Pancreas (tissue), 10 donors: ENCODE measurements around the gene ARHGAP22. TPM values are rescaled to one million over a fixed set of nuclear protein-coding genes. Genes with fewer than 3 reads are reported as not detected.

ENCODE experiments used
- ATAC-seq, 4 donors: fragments of 200-7000 bp; cut with Tn5 transposase; one replicate each; pipeline versions ENCODE4 v1.8.0 to v1.9.1; 2020; ENCODE audit warnings: mild to moderate bottlenecking in 4 of 4, moderate library complexity in 4 of 4
- DNase-seq, 6 donors: peaks; one replicate each; pipeline ENCODE4 v3.0.0-alpha.2; 2020
- FAIRE-seq: peaks from 2 replicates; lab custom pipeline; 2012; peaks lifted over from hg19 to GRCh38; lab: Jason Lieb, UNC
- H3K27ac ChIP-seq, 4 donors: fragments of 200-600 bp; sonication (generic); 1 replicate in 3 of 4; 2 replicates in 1 of 4; pipeline versions ENCODE4 v1.5.0 to v1.8.0; 2020
- H3K27me3 ChIP-seq, 4 donors: fragments of 200-600 bp; one replicate each; pipeline ENCODE4 v1.8.0; 2021
- H3K36me3 ChIP-seq, 3 donors: fragments of 200-600 bp; sonication (generic) in 1 of 3; one replicate each; pipeline versions ENCODE4 v1.5.0 to v1.8.0; 2020 to 2021
- H3K4me1 ChIP-seq, 3 donors: fragments of 200-600 bp; one replicate each; pipeline ENCODE4 v1.8.0; 2021
- H3K4me3 ChIP-seq, 4 donors: fragments of 200-600 bp; sonication (generic) in 2 of 4; one replicate each; pipeline versions ENCODE4 v1.5.0 to v1.8.0; 2020 to 2021
- H3K9me3 ChIP-seq, 4 donors: fragments of 200-600 bp; one replicate each; pipeline ENCODE4 v1.8.0; 2021
- whole genome bisulfite sequencing, 2 donors: extraction: QIAGEN DNeasy Blood & Tissue Kit; methylation state at CpG; one replicate each; pipeline ENCODE4 v1.1.7; 2013; 5-methylcytosine and 5-hydroxymethylcytosine counted together
- intact Hi-C, 3 donors: fragments of 100-400 bp; cut with DNase I; formaldehyde crosslinking; loops; one replicate each; pipeline versions ENCODE4 v1.11.1 to v1.14.2; 2022
- polyA plus RNA-seq, 2 donors: library from polyadenylated mRNA; stranded (reverse); fragments of 200-250 nt; gene quantifications; one replicate each; pipeline ENCODE4 v1.2.3, GENCODE V29; 2013
- total RNA-seq, 6 donors: library from RNA; stranded (reverse); fragmentation: NEBNext Ultra II Directional in 4 of 6; extraction: Animal tissue kit (Norgen Biotek cat#: 25700) in 4 of 6; gene quantifications; one replicate each; pipeline versions ENCODE4 v1.2.1 to v1.2.4, GENCODE V29; 2021 to 2023
- TF ChIP-seq, protein P1 (sequence below), 4 donors: fragments of 200-600 bp; sonication (generic) in 3 of 4; IDR thresholded peaks; one replicate each; pipeline versions ENCODE4 v1.5.0 to v1.8.0; 2021; ENCODE audit warnings: antibody characterized with exemption in 4 of 4
- donor health status: healthy with polysubstance abuse.
- donor health status: DM: no; HTN: no; CAD: no; lungs with moderate emphysema.
- donor health status: DM: no; HTN: no; CAD: no.
- donor health status: control.
- donor health status: control.
- donor health status: Bipolar disorder and iron deficiency.
- donor health status: DM: yes; HTN: yes; CAD: no.
- donor health status: DM: no; HTN: no; CAD: no.
- donor health status: DM: no; HTN: no; CAD: no.
- donor health status: DM: yes; HTN: yes; CAD: no.

ARHGAP22 gene, protein sequence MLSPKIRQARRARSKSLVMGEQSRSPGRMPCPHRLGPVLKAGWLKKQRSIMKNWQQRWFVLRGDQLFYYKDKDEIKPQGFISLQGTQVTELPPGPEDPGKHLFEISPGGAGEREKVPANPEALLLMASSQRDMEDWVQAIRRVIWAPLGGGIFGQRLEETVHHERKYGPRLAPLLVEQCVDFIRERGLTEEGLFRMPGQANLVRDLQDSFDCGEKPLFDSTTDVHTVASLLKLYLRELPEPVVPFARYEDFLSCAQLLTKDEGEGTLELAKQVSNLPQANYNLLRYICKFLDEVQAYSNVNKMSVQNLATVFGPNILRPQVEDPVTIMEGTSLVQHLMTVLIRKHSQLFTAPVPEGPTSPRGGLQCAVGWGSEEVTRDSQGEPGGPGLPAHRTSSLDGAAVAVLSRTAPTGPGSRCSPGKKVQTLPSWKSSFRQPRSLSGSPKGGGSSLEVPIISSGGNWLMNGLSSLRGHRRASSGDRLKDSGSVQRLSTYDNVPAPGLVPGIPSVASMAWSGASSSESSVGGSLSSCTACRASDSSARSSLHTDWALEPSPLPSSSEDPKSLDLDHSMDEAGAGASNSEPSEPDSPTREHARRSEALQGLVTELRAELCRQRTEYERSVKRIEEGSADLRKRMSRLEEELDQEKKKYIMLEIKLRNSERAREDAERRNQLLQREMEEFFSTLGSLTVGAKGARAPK
- total RNA-seq (1 to 10 TPM; 1.1 to 6.0 (median 1.8) TPM), polyA plus RNA-seq (1 to 10 TPM; 1.8 to 2.3 TPM)

DNA sequence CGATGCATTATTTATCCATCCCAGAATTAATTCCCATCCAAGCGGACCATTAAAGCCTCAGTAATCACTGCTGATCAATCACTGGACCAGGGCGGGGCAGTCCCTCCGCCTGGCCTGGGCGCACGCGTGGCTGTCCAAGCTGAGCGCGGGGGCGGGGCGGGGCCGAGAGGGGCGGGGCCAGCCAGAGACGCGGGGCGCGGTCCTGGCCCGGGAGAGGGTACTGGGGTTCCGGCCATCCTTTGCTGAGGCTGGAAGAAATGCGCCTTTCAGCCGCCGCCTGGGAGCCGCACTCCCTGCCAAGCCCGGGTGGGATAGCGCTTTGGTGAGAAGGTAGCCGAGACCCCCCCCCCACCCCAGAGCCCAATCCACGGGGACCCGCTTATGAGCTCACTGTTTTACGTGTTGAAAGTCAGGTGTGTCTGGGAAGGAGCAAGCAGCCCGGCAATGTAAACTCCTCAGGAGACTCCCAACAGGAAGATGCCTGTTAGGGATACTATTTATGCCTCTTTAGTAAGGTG is at the start of gene ARHGAP22:
TSS of gene ARHGAP22 (minus strand) at position 83 of the 518 bp plus-strand sequence. CDS start 277 bp downstream, outside the sequence.
- DNase-seq, result peak in 2 of 6 donors; percentile 41 to 73
- Histone ChIP-seq H3K4me3 (peak within 1 kb of the TSS in 3 of 4 donors; percentile 16 to 41 (median 21)), H3K36me3 (no peaks in the 10 kb centered on the region), H3K27me3 (peaks cover 0 to 8% (median 2%) of the 10 kb centered on the region in 4 donors), H3K4me1 (peaks cover 0 to 3% (median 0%) of the 10 kb centered on the region in 3 donors), H3K9me3 (no peaks in the 10 kb centered on the region), H3K27ac (no peak within 1 kb of the TSS)
- no peak for FAIRE-seq
- WGBS, 2 donors, result 2% methylated on average over 30 of the region's 30 CpGs
- peak; percentile 60 to 85 (median 80) for ATAC-seq
- TF ChIP-seq, protein P1, sequence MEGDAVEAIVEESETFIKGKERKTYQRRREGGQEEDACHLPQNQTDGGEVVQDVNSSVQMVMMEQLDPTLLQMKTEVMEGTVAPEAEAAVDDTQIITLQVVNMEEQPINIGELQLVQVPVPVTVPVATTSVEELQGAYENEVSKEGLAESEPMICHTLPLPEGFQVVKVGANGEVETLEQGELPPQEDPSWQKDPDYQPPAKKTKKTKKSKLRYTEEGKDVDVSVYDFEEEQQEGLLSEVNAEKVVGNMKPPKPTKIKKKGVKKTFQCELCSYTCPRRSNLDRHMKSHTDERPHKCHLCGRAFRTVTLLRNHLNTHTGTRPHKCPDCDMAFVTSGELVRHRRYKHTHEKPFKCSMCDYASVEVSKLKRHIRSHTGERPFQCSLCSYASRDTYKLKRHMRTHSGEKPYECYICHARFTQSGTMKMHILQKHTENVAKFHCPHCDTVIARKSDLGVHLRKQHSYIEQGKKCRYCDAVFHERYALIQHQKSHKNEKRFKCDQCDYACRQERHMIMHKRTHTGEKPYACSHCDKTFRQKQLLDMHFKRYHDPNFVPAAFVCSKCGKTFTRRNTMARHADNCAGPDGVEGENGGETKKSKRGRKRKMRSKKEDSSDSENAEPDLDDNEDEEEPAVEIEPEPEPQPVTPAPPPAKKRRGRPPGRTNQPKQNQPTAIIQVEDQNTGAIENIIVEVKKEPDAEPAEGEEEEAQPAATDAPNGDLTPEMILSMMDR (IDR thresholded peaks at IDR 0.05), result no peak
- intact Hi-C loops, result loop anchor here in 1 of 3 donors (10.0 kb wide), 1 partner anchor 50 kb away; no protein-coding TSS in a partner anchor

DNA sequence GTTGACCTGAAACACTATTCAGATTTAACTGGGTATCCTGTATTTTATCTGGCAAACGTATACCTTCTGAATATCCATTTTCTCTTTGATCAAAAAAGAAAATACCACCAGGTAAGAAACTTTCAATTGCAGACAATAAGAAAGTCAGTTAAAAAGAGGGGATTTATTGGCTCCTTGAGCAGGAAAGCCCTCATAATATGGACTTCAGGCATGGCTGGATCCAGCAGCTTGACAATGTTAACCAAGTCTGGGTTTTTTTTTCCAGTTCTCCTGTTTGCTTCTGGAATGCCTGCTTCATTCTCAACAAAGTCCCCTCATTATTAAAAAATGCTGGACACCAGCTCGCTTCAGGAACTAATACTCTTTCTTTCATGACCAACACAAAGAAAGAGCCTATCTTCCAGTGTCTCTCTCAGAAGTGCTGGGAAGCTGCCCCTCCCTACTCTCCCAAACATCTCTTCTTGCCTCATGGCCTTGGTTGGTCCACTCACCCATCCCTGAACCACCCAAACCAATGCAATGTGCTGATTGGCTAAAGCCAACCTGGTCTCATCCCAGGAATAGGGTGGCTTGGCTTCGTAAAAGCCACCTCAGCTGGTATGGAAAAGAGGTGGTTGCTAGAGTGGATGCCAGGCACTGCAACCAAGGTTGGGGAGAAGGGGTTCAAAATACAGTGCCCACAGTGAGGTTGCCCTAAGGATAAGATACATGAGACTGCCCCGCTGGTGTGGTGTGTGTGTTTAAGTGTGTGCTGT is 49.2 kb upstream of the ARHGAP22 start:
- no peaks in the 10 kb centered on the region for H3K4me1 ChIP-seq
- no peaks in the 10 kb centered on the region for H3K27me3 ChIP-seq
- intact Hi-C loops, result loop anchor here in 2 of 3 donors (10.0 kb wide), 3 partner anchors 49 to 289 kb away; partner anchors contain the start of gene ARHGAP22 (in 1 of the 2)
- no peak for ATAC-seq
- no peak overlapping the region for H3K4me3 ChIP-seq
- H3K36me3 ChIP-seq, result no peaks in the 10 kb centered on the region
- no peaks in the 10 kb centered on the region for H3K9me3 ChIP-seq
- WGBS, 2 donors, result 92 to 99% methylated on average over 4 of the region's 4 CpGs
- H3K27ac ChIP-seq, result no peak overlapping the region
- TF ChIP-seq, protein P1 (IDR thresholded peaks at IDR 0.05), result no peak
- DNase-seq, result no peak
- FAIRE-seq, result no peak

DNA sequence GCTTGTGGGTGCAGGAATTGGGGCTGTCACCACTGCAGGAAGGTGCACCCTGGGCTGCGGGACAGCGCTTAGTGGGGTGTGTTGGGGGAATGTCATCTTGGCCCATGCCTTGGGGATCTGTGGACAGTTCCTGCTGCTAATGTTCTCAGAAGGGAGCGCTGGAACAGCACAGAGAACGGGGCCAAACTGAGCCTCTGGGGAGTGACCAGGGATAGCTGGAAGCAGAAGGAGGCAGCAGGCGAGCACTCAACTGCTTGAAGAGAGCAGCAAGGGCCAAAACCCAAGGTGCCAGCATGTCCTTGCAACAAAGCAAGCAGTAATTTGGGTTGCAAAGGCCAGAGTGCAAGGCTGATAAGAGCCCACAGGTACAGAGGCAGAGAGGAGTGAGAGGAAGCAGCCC is 48.5 kb upstream of the ARHGAP22 start:
- H3K27me3 ChIP-seq, result no peaks in the 10 kb centered on the region
- H3K9me3 ChIP-seq, result no peaks in the 10 kb centered on the region
- FAIRE-seq (no peak), ATAC-seq (no peak), DNase-seq (no peak)
- no peaks in the 10 kb centered on the region for H3K4me1 ChIP-seq
- H3K36me3 ChIP-seq, result no peaks in the 10 kb centered on the region
- 84 to 87% methylated on average over 5 of the region's 5 CpGs for WGBS, 2 donors
- no peak overlapping the region for H3K4me3 ChIP-seq
- intact Hi-C loops, result loop anchor here in 2 of 3 donors (10.0 kb wide), 3 partner anchors 49 to 289 kb away; partner anchors contain the start of gene ARHGAP22 (in 1 of the 2)
- no peak overlapping the region for H3K27ac ChIP-seq
- TF ChIP-seq, protein P1 (IDR thresholded peaks at IDR 0.05), result no peak

DNA sequence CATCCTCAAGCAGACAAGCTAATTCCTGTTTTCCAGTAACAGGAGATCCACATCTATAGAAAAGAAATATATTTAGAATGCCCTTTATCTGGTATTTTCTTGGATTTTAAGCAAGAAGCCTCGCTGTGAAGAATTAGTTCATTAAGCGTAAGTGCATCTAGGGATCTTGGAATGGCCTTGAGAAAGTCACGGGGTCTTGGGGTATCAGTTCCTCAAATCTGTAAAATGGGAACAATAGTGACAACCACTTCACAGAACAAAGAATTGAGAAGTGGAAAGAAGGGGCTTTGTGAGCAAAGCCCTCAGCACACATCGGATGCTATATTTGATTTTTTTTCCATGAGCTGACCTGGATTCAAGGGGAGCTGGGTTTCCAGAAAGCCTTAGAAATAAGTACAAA is 47.5 kb upstream of the ARHGAP22 start:
- FAIRE-seq, result no peak
- DNase-seq, result no peak
- ATAC-seq, result no peak
- H3K27ac ChIP-seq, result no peak overlapping the region
- TF ChIP-seq, protein P1 (IDR thresholded peaks at IDR 0.05), result no peak
- H3K36me3 ChIP-seq, result no peaks in the 10 kb centered on the region
- no peak overlapping the region for H3K4me3 ChIP-seq
- intact Hi-C loops, result loop anchor here in 2 of 3 donors (10.0 kb wide), 3 partner anchors 48 to 288 kb away; partner anchors contain the start of gene ARHGAP22 (in 1 of the 2)
- H3K4me1 ChIP-seq, result no peaks in the 10 kb centered on the region
- H3K27me3 ChIP-seq, result no peaks in the 10 kb centered on the region
- no peaks in the 10 kb centered on the region for H3K9me3 ChIP-seq
- WGBS, 2 donors, result 84% methylated on average over 4 of the region's 4 CpGs
